H1 (cell line): ENCODE results near the gene ACACA. TPM values are rescaled to one million over a fixed set of nuclear protein-coding genes. Genes with fewer than 3 reads are reported as not detected.

ENCODE experiments used
- CTCF ChIA-PET: fragments of 300-600 bp; sonication (Branson Sonifier 250); formaldehyde crosslinking; loops from one replicate; lab custom pipeline; 2021; ENCODE audit not compliant: partially characterized antibody; lab: Charles Lee
- POLR2A ChIA-PET: fragments of 300-600 bp; sonication (Branson Sonifier 250); formaldehyde crosslinking; loops from one replicate; lab custom pipeline; 2021; ENCODE audit warnings: inconsistent platforms; ENCODE audit not compliant: partially characterized antibody; lab: Charles Lee
- DNase-seq, 2 experiments: peaks; one replicate each; pipeline versions ENCODE4 v3.0.0 to v3.0.0-alpha.2; 2010 to 2022; ENCODE audit warnings: low spot score in 2 of 2, low read depth in 1 of 2, mixed read lengths in 1 of 2
- FAIRE-seq: peaks from 2 replicates; lab custom pipeline; 2011; peaks lifted over from hg19 to GRCh38; lab: Jason Lieb, UNC
- H2AFZ ChIP-seq: 2 replicates; pipeline ENCODE4 v1.8.1; 2012; ENCODE audit warnings: low read length, inconsistent platforms
- H2AK5ac ChIP-seq: 2 replicates; pipeline ENCODE4 v1.6.1; 2013; ENCODE audit warnings: low read depth, low read length
- H2BK120ac ChIP-seq: replicated peaks from 2 replicates; pipeline ENCODE3; 2013; ENCODE audit warnings: low read depth, low read length, inconsistent platforms
- H2BK12ac ChIP-seq: 2 replicates; pipeline ENCODE4 v1.6.1; 2013; ENCODE audit warnings: low read depth, low read length
- H2BK15ac ChIP-seq: 2 replicates; pipeline ENCODE4 v1.6.1; 2013; ENCODE audit warnings: low read length
- H2BK20ac ChIP-seq: 2 replicates; pipeline ENCODE4 v1.6.1; 2013; ENCODE audit warnings: low read length
- H2BK5ac ChIP-seq: 2 replicates; pipeline ENCODE4 v1.6.1; 2013; ENCODE audit warnings: low read depth, low read length
- H3K14ac ChIP-seq: 2 replicates; pipeline ENCODE4 v1.6.1; 2013; ENCODE audit warnings: inconsistent platforms; ENCODE audit not compliant: insufficient read length
- H3K18ac ChIP-seq: 2 replicates; pipeline ENCODE4 v1.6.1; 2013; ENCODE audit warnings: low read length; ENCODE audit errors: extremely low read depth
- H3K23ac ChIP-seq: 2 replicates; pipeline ENCODE4 v1.6.1; 2013; ENCODE audit warnings: inconsistent platforms; ENCODE audit not compliant: insufficient read length
- H3K23me2 ChIP-seq: 2 replicates; pipeline ENCODE4 v1.6.1; 2013; ENCODE audit warnings: low read depth, low read length
- H3K27ac ChIP-seq: 2 replicates; pipeline ENCODE4 v1.6.1; 2011; ENCODE audit warnings: low read depth, low read length, inconsistent platforms
- H3K27me3 ChIP-seq, 4 experiments: replicated peaks in 1 of 4; 1 replicate in 1 of 4; 2 replicates in 3 of 4; pipeline versions ENCODE4 v1.6.1 to v1.8.1; 2011 to 2013; ENCODE audit warnings: low read length in 3 of 4, mild to moderate bottlenecking in 3 of 4, inconsistent platforms in 2 of 4, mixed read lengths in 2 of 4, moderate library complexity in 1 of 4; ENCODE audit not compliant: control insufficient read depth in 3 of 4, insufficient read depth in 3 of 4; ENCODE audit errors: extremely low read depth in 1 of 4
- H3K36me3 ChIP-seq, 4 experiments: 2 replicates each; pipeline versions ENCODE4 v1.6.1 to v1.8.1; 2011 to 2013; ENCODE audit warnings: mild to moderate bottlenecking in 4 of 4, low read length in 3 of 4, moderate library complexity in 2 of 4, control low read depth in 1 of 4, inconsistent platforms in 1 of 4; ENCODE audit not compliant: insufficient read depth in 4 of 4, control insufficient read depth in 2 of 4
- H3K4ac ChIP-seq: replicated peaks from 2 replicates; pipeline ENCODE3; 2013; ENCODE audit warnings: low read length, low read depth, mixed read lengths, inconsistent platforms; ENCODE audit not compliant: insufficient read length
- H3K4me1 ChIP-seq, 4 experiments: replicated peaks in 1 of 4; 1 replicate in 1 of 4; 2 replicates in 3 of 4; pipeline versions ENCODE4 v1.6.1 to v1.8.1; 2011 to 2013; ENCODE audit warnings: low read length in 3 of 4, inconsistent platforms in 2 of 4, mixed read lengths in 1 of 4; ENCODE audit not compliant: insufficient read depth in 4 of 4, control insufficient read depth in 3 of 4
- H3K4me2 ChIP-seq, 2 experiments: 2 replicates each; pipeline versions ENCODE4 v1.6.1 to v1.8.1; 2011 to 2013; ENCODE audit warnings: low read depth in 2 of 2, low read length in 2 of 2, control low read depth in 1 of 2, inconsistent platforms in 1 of 2, mild to moderate bottlenecking in 1 of 2; ENCODE audit not compliant: insufficient read depth in 1 of 2
- H3K4me3 ChIP-seq, 4 experiments: fragments of 200-600, 300-600 bp in 1 of 4; sonication (generic), shearing (Covaris generic), sonication (Bioruptor Twin) in 1 of 4; 2 replicates each; pipeline versions ENCODE4 v1.5.1 to v1.8.1; 2011 to 2016; ENCODE audit warnings: low read length in 4 of 4, low read depth in 3 of 4, control low read depth in 2 of 4, inconsistent platforms in 2 of 4, mild to moderate bottlenecking in 2 of 4, mixed read lengths in 1 of 4, moderate library complexity in 1 of 4; ENCODE audit not compliant: insufficient read depth in 2 of 4; ENCODE audit errors: extremely low read depth in 1 of 4
- H3K56ac ChIP-seq: replicated peaks from 2 replicates; pipeline ENCODE3; 2013; ENCODE audit warnings: low read depth, mild to moderate bottlenecking, mixed read lengths, low read length, inconsistent platforms; ENCODE audit not compliant: insufficient read length
- H3K79me1 ChIP-seq: 2 replicates; pipeline ENCODE4 v1.6.1; 2013; ENCODE audit warnings: low read depth, low read length, control low read depth
- H3K79me2 ChIP-seq, 2 experiments: 2 replicates each; pipeline versions ENCODE4 v1.6.1 to v1.8.1; 2012 to 2013; ENCODE audit warnings: low read length in 2 of 2, mild to moderate bottlenecking in 2 of 2, inconsistent platforms in 1 of 2; ENCODE audit not compliant: insufficient read depth in 2 of 2, control insufficient read depth in 1 of 2
- H3K9ac ChIP-seq, 4 experiments: replicated peaks in 1 of 4; 1 replicate in 1 of 4; 2 replicates in 3 of 4; pipeline versions ENCODE4 v1.6.1 to v1.8.1; 2011 to 2013; ENCODE audit warnings: low read depth in 3 of 4, low read length in 3 of 4, control low read depth in 2 of 4, mild to moderate bottlenecking in 2 of 4, moderate library complexity in 2 of 4, inconsistent platforms in 1 of 4; ENCODE audit errors: extremely low read depth in 1 of 4
- H3K9me3 ChIP-seq, 2 experiments: 2 replicates each; pipeline versions ENCODE4 v1.6.1 to v1.8.1; 2012 to 2013; ENCODE audit warnings: mild to moderate bottlenecking in 2 of 2, moderate library complexity in 2 of 2, control low read depth in 1 of 2, inconsistent platforms in 1 of 2, low read depth in 1 of 2, low read length in 1 of 2, mixed read lengths in 1 of 2; ENCODE audit not compliant: insufficient read depth in 2 of 2
- H4K20me1 ChIP-seq, 2 experiments: replicated peaks in 1 of 2; 2 replicates each; pipeline versions ENCODE3 to v1.8.1; 2011 to 2013; ENCODE audit warnings: inconsistent platforms in 2 of 2, low read length in 2 of 2, mild to moderate bottlenecking in 1 of 2; ENCODE audit not compliant: insufficient read depth in 2 of 2, control insufficient read depth in 1 of 2
- H4K5ac ChIP-seq: 2 replicates; pipeline ENCODE4 v1.6.1; 2013; ENCODE audit warnings: low read length, low read depth, mixed read lengths, inconsistent platforms; ENCODE audit not compliant: insufficient read length
- H4K8ac ChIP-seq: 2 replicates; pipeline ENCODE4 v1.8.0; 2013; ENCODE audit warnings: mild to moderate bottlenecking, moderate library complexity, low read length, inconsistent platforms; ENCODE audit not compliant: insufficient read depth; ENCODE audit errors: extremely low read depth
- H4K91ac ChIP-seq: replicated peaks from 2 replicates; pipeline ENCODE3; 2013; ENCODE audit warnings: low read length, mixed read lengths, inconsistent platforms; ENCODE audit not compliant: insufficient read length
- ASH2L ChIP-seq: fragments of 200-600, 300-600 bp; sonication (generic); IDR thresholded peaks from one replicate; pipeline ENCODE4 v1.7.1; 2017; ENCODE audit warnings: low read length
- BACH1 ChIP-seq: IDR thresholded peaks from 2 replicates; pipeline ENCODE4 v1.6.1; 2012; ENCODE audit warnings: low read length, improper control_type of control experiment
- GABPA ChIP-seq: IDR thresholded peaks from 2 replicates; pipeline ENCODE4 v1.6.1; 2011; ENCODE audit warnings: mild to moderate bottlenecking, low read length, moderate library complexity, borderline replicate concordance; ENCODE audit not compliant: insufficient read depth
- KDM5A ChIP-seq: fragments of 200-600 bp; IDR thresholded peaks from 2 replicates; pipeline ENCODE4 v1.7.1; 2012; ENCODE audit warnings: mild to moderate bottlenecking, low read length, inconsistent platforms, mixed read lengths
- NANOG ChIP-seq: IDR thresholded peaks from 2 replicates; pipeline ENCODE4 v1.6.1; 2011; ENCODE audit warnings: low read length, low read depth, mild to moderate bottlenecking, inconsistent platforms; ENCODE audit not compliant: insufficient read depth, poor library complexity, severe bottlenecking
- SRF ChIP-seq: IDR thresholded peaks from 2 replicates; pipeline ENCODE4 v1.6.1; 2011; ENCODE audit warnings: mild to moderate bottlenecking, low read depth, low read length, moderate library complexity
- WGBS, 2 experiments: shearing (Covaris generic) in 1 of 2; methylation state at CpG; one replicate each; pipeline versions ENCODE4 v1.1.6 to v1.1.7; 2013 to 2015; ENCODE audit warnings: low lambda C conversion rate in 2 of 2, mixed read lengths in 2 of 2, inconsistent platforms in 1 of 2, low coverage in 1 of 2, missing lambda C conversion rate in 1 of 2; ENCODE audit not compliant: insufficient replicate concordance in 2 of 2, insufficient coverage in 1 of 2, insufficient read length in 1 of 2; ENCODE audit errors: extremely low coverage in 1 of 2, missing lambda C conversion rate in 1 of 2; 5-methylcytosine and 5-hydroxymethylcytosine counted together
- polyA plus RNA-seq, 7 experiments: library from polyadenylated mRNA; depleted of rRNA in 3 of 7; stranded (reverse) in 5 of 7; unstranded in 2 of 7; fragments of >200 nt in 5 of 7; fragments of 200-250 nt in 2 of 7; gene quantifications; 1 replicate in 5 of 7; 2 replicates in 1 of 7; 4 replicates in 1 of 7; pipeline versions ENCODE4 v1.2.1 to v1.2.3, GENCODE V29; 2011 to 2013; ENCODE audit warnings: missing spikeins in 2 of 7, mixed read lengths in 2 of 7
- total RNA-seq: library from RNA; stranded (reverse); fragmentation: NEBNext Ultra II Directional; extraction: Animal tissue kit (Norgen Biotek cat#: 25700); gene quantifications from 2 replicates; pipeline ENCODE4 v1.2.1, GENCODE V29; 2021
- TF ChIP-seq, protein P1 (sequence below): IDR thresholded peaks from 2 replicates; pipeline ENCODE4 v1.6.1; 2011; ENCODE audit warnings: low read depth, mild to moderate bottlenecking, low read length; ENCODE audit not compliant: insufficient read depth

ACACA gene
- total and polyA plus RNA-seq, 2 of the 8 experiments (the other 6 are each of a cell fraction or from before 2014, with no cell fraction given) = 74.0 to 160 TPM

DNA sequence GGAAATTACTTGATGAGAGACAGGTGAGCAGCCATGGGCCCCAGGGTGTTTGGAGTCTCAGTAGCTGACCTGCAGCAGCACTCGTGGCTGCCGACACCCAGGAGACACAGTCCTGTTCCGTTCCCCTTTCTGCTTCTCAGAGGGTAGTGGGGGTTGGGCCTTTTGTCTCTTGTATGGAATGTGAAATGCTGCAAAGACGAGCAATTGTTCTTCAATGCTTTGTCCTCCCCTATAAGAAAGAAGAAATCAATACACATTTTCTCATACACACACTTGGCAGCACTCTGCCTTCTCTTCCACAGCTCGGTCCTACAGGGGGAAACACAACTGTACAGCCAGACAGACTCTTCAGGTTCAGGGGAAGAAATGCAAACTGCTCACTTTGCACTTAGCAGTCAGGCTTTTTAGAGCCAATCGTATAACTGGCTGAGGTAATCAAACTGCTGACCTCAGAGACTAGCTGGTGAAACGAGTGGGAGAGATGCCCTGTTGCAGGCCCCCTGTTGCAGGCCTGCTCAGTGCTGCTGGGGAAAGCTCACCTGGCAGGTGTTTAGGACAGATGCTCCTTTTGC, 361.2 kb downstream of the ACACA start:
- H2BK20ac ChIP-seq = no peak overlapping the region
- H2BK15ac ChIP-seq = no peak overlapping the region
- H3K27ac ChIP-seq = no peak overlapping the region
- H3K4me2 ChIP-seq = peak overlapping the region; percentile 25 to 31; a peak in 3 of 4 replicates
- CTCF ChIA-PET = interaction anchor here (0.6 to 4.5 kb wide), 10 partner anchors 11 to 422 kb away, joined by 3 to 45 read pairs (median 6); no protein-coding TSS in a partner anchor
- no peak overlapping the region for H3K4ac ChIP-seq
- H3K56ac ChIP-seq = no peak overlapping the region
- no peak overlapping the region for H4K5ac ChIP-seq
- H3K9ac ChIP-seq = no peak overlapping the region
- POLR2A ChIA-PET = interaction anchor here (1.0 kb wide), 1 partner anchor 9 kb away, joined by 3 read pairs; no protein-coding TSS in a partner anchor
- no peaks in the 10 kb centered on the region for H3K79me1 ChIP-seq
- H3K23ac ChIP-seq = no peak overlapping the region
- no peak overlapping the region for H2BK120ac ChIP-seq
- H3K23me2 ChIP-seq = no peaks in the 10 kb centered on the region
- no peak overlapping the region for H2AFZ ChIP-seq
- no peaks in the 10 kb centered on the region for H3K27me3 ChIP-seq
- no peak overlapping the region for H2BK12ac ChIP-seq
- H4K8ac ChIP-seq = no peak overlapping the region
- no peak overlapping the region for H3K4me3 ChIP-seq
- TF ChIP-seq ASH2L (peak; percentile 29), SRF (no peak), NANOG (no peak), BACH1 (no peak), GABPA (no peak), KDM5A (no peak)
- TF ChIP-seq, protein P1, sequence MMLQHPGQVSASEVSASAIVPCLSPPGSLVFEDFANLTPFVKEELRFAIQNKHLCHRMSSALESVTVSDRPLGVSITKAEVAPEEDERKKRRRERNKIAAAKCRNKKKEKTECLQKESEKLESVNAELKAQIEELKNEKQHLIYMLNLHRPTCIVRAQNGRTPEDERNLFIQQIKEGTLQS = no peak
- no peaks in the 10 kb centered on the region for H3K79me2 ChIP-seq
- DNase-seq (peak in 1 of 2 experiments; percentile 45), FAIRE-seq (no peak)
- H2BK5ac ChIP-seq = no peak overlapping the region
- H3K14ac ChIP-seq = no peak overlapping the region
- peaks cover 0 to 2% of the 10 kb centered on the region in 2 experiments for H4K20me1 ChIP-seq
- no peak overlapping the region for H2AK5ac ChIP-seq
- H3K18ac ChIP-seq = no peak overlapping the region
- WGBS, 2 experiments = 66% methylated on average over 7 of the region's 7 CpGs; no CpG with 5 or more reads in 1 of the 2 experiments
- no peaks in the 10 kb centered on the region for H3K9me3 ChIP-seq
- H3K4me1 ChIP-seq = peaks cover 6 to 24% (median 12%) of the 10 kb centered on the region in 4 experiments
- no peaks in the 10 kb centered on the region; a peak in 1 of 8 replicates for H3K36me3 ChIP-seq
- H4K91ac ChIP-seq = no peak overlapping the region
